ENCODE measurements around the gene ARSG.

ARSG gene

DNA sequence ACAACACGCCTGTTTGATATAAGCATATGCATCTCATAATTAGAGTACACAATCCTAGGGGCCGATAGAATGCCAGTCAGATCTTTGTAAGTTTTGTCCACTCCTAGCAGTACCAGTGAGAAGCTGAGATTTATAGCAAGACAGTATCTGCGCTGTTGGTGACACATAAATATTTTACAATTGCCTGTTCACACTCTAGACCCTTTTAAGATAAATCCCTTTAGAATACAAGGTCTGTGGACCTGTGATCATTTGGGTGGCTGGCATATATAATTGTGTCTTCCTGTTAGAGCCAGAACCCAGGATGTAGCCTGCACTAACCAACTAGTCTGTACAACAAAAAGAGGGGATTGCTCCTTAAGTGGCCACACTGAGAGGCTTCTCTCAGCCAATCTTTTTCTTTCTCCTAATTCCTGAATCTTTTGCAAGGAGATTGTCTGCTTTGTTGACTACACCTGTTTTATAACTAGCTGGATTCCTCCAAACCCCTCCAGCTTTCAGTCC lies 91.3 kb downstream of the ARSG start:
- CTCF ChIA-PET: interaction anchor here (0.7 kb wide), 1 partner anchor 54 kb away, joined by 3 read pairs; no protein-coding TSS in a partner anchor
- DNase-seq (ENCODE audit: extremely low spot score): no peak
- POLR2A ChIA-PET: no interaction called here
- TF ChIP-seq NFRKB (IDR thresholded peaks at IDR 0.05): no peak
- no peak for TF ChIP-seq ELF4 (IDR thresholded peaks at IDR 0.05)
- no peak for TF ChIP-seq TARDBP (IDR thresholded peaks at IDR 0.05)
- TF ChIP-seq BHLHE40 (IDR thresholded peaks at IDR 0.05; ENCODE audit: borderline replicate concordance): no peak
- no peak for TF ChIP-seq FOXM1 (IDR thresholded peaks at IDR 0.05; ENCODE audit: borderline replicate concordance)
- TF ChIP-seq CTBP1 (IDR thresholded peaks at IDR 0.05; ENCODE audit: borderline replicate concordance): no peak
- no peak for TF ChIP-seq ARNT (IDR thresholded peaks at IDR 0.05)
- TF ChIP-seq HDGF (IDR thresholded peaks at IDR 0.05; ENCODE audit: borderline replicate concordance): no peak
- TF ChIP-seq L3MBTL2 (conservative IDR thresholded peaks at IDR 0.05): no peak
- TF ChIP-seq SUZ12 (IDR thresholded peaks at IDR 0.05): no peak
- TF ChIP-seq ZNF384 (IDR thresholded peaks at IDR 0.05): no peak
- TF ChIP-seq SP1 (IDR thresholded peaks at IDR 0.05): no peak

DNA sequence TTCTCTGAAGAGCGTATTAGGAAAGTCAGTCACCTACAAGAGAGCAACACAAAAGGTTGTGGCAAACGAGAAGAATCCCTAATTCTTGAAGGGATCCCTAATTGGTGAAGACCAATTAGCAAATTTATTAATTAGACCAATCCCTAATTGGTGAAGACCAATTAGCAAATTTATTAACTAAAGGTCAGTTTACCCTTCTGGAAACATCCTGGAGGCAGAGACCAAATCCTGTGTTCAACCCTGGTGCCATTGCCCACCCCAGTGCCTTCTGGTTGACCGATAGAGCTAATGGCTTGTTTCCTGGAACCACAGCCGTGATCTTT lies 91.8 kb downstream of the ARSG start:
- POLR2A ChIA-PET: no interaction called here
- TF ChIP-seq LEF1 (IDR thresholded peaks at IDR 0.05; ENCODE audit: borderline replicate concordance): no peak
- TF ChIP-seq HDGF (IDR thresholded peaks at IDR 0.05; ENCODE audit: borderline replicate concordance): no peak
- no peak for TF ChIP-seq L3MBTL2 (conservative IDR thresholded peaks at IDR 0.05)
- TF ChIP-seq, protein P1, sequence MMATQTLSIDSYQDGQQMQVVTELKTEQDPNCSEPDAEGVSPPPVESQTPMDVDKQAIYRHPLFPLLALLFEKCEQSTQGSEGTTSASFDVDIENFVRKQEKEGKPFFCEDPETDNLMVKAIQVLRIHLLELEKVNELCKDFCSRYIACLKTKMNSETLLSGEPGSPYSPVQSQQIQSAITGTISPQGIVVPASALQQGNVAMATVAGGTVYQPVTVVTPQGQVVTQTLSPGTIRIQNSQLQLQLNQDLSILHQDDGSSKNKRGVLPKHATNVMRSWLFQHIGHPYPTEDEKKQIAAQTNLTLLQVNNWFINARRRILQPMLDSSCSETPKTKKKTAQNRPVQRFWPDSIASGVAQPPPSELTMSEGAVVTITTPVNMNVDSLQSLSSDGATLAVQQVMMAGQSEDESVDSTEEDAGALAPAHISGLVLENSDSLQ (IDR thresholded peaks at IDR 0.05): no peak
- TF ChIP-seq SP1 (IDR thresholded peaks at IDR 0.05): no peak
- TF ChIP-seq ZNF384 (IDR thresholded peaks at IDR 0.05): no peak
- no peak for DNase-seq (ENCODE audit: extremely low spot score)
- CTCF ChIA-PET: interaction anchor here (0.7 kb wide), 1 partner anchor 54 kb away, joined by 3 read pairs; no protein-coding TSS in a partner anchor

DNA sequence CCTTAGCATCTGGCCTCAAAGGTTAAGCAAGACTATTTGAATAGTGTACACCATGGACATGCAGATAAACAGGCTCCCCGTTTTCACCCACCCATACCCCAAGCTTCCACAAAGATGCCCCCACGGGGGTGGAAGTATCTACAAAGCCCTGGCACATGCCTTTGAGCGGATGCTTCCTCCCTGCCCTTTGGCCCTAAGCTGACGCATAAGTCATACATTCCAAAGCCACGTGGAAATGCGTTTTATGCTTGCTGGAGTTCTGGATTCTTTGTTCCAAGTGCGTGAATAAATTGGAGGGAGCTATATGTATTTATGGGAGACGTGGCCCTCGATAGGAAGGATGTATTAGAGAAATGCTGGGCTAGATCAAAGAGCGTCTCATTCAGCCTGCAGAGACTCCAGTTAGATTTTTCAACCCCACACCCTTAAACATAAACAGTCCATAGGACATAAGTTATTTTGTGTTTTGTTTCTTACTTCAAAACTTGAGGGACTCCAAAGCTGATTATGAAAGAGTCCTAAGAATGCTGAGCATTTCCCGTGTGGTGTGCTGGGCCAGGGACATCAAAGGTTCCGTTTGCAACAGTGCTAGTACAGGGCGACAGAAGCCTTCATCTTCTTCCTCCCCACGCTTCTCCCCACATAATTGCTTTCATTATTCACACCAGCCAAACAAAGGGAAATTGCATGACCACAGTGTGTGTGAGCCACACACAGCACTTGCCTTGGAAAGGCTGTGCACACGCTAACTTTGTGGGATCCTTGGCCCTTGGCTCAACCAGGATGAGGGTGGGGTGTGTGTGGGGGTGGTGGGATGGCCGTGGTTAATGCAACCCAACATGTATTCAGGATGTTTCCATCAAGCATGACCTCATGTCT lies 92.4 kb downstream of the ARSG start:
- no peak for DNase-seq (ENCODE audit: extremely low spot score)
- POLR2A ChIA-PET: no interaction called here
- TF ChIP-seq NFRKB (IDR thresholded peaks at IDR 0.05) (no peak), LEF1 (IDR thresholded peaks at IDR 0.05; ENCODE audit: borderline replicate concordance) (no peak), BHLHE40 (IDR thresholded peaks at IDR 0.05; ENCODE audit: borderline replicate concordance) (no peak), ZNF384 (IDR thresholded peaks at IDR 0.05) (no peak), SP1 (IDR thresholded peaks at IDR 0.05) (no peak), L3MBTL2 (conservative IDR thresholded peaks at IDR 0.05) (no peak), CTBP1 (IDR thresholded peaks at IDR 0.05; ENCODE audit: borderline replicate concordance) (no peak), FOXM1 (IDR thresholded peaks at IDR 0.05; ENCODE audit: borderline replicate concordance) (no peak), HDGF (IDR thresholded peaks at IDR 0.05; ENCODE audit: borderline replicate concordance) (no peak)
- TF ChIP-seq, protein P1 (IDR thresholded peaks at IDR 0.05): no peak
- CTCF ChIA-PET: no interaction called here

- TF ChIP-seq ARNT (IDR thresholded peaks at IDR 0.05) (no peak), LEF1 (IDR thresholded peaks at IDR 0.05; ENCODE audit: borderline replicate concordance) (no peak), L3MBTL2 (conservative IDR thresholded peaks at IDR 0.05) (no peak), SUZ12 (IDR thresholded peaks at IDR 0.05) (no peak), ELF4 (IDR thresholded peaks at IDR 0.05) (no peak), FOXK2 (IDR thresholded peaks at IDR 0.05) (no peak), BHLHE40 (IDR thresholded peaks at IDR 0.05; ENCODE audit: borderline replicate concordance) (no peak), SP1 (IDR thresholded peaks at IDR 0.05) (no peak), HDGF (IDR thresholded peaks at IDR 0.05; ENCODE audit: borderline replicate concordance) (no peak), CTBP1 (IDR thresholded peaks at IDR 0.05; ENCODE audit: borderline replicate concordance) (no peak), ZNF384 (IDR thresholded peaks at IDR 0.05) (no peak), FOXA1 (IDR thresholded peaks at IDR 0.05) (no peak), FOXM1 (IDR thresholded peaks at IDR 0.05; ENCODE audit: borderline replicate concordance) (no peak)
- TF ChIP-seq, protein P1 (IDR thresholded peaks at IDR 0.05): no peak
- ChIA-PET POLR2A (no interaction called here), CTCF (interaction anchor here (0.7 kb wide), 1 partner anchor 15 kb away, joined by 3 read pairs; no protein-coding TSS in a partner anchor)
- DNase-seq (ENCODE audit: extremely low spot score): no peak
These were observed 93.2 kb downstream of the ARSG start for GRCh38 chr17:68384471-68384870.

DNA sequence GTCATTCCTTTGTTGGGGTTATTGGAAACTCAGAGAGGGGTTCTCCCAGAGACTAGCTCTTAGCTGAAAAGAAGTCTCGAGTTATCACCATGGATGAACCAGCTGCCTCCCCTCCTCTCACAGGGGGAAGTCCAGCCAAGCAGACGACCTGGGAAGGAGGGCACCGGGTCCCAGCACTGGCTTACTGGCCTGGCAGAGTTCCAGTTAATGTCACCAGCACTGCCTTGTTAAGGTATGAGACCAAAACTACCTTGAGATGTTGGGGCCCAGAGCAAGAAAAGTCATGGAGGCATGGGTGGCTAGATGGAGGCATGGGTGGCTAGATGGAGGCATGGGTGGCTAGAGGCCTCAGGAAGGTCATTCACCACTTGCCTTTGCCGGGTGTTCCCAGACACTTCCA lies 93.6 kb downstream of the ARSG start:
- ChIA-PET CTCF (interaction anchor here (0.7 kb wide), 1 partner anchor 14 kb away, joined by 3 read pairs; no protein-coding TSS in a partner anchor), POLR2A (no interaction called here)
- TF ChIP-seq FOXM1 (IDR thresholded peaks at IDR 0.05; ENCODE audit: borderline replicate concordance) (no peak), BHLHE40 (IDR thresholded peaks at IDR 0.05; ENCODE audit: borderline replicate concordance) (no peak), ARNT (IDR thresholded peaks at IDR 0.05) (no peak), ZNF384 (IDR thresholded peaks at IDR 0.05) (no peak), LEF1 (IDR thresholded peaks at IDR 0.05; ENCODE audit: borderline replicate concordance) (no peak), HDGF (IDR thresholded peaks at IDR 0.05; ENCODE audit: borderline replicate concordance) (no peak), SUZ12 (IDR thresholded peaks at IDR 0.05) (no peak), L3MBTL2 (conservative IDR thresholded peaks at IDR 0.05) (no peak), FOXA1 (IDR thresholded peaks at IDR 0.05) (no peak), NFRKB (IDR thresholded peaks at IDR 0.05) (no peak), ELF4 (IDR thresholded peaks at IDR 0.05) (no peak)
- DNase-seq (ENCODE audit: extremely low spot score): no peak
